Measurements from ENCODE around the gene EMILIN3. TPM values are rescaled to one million over a fixed set of nuclear protein-coding genes. Genes with fewer than 3 reads are reported as not detected.

The EMILIN3 gene
- total RNA-seq, 1 donor from 2014 or later = 0.20 TPM

DNA sequence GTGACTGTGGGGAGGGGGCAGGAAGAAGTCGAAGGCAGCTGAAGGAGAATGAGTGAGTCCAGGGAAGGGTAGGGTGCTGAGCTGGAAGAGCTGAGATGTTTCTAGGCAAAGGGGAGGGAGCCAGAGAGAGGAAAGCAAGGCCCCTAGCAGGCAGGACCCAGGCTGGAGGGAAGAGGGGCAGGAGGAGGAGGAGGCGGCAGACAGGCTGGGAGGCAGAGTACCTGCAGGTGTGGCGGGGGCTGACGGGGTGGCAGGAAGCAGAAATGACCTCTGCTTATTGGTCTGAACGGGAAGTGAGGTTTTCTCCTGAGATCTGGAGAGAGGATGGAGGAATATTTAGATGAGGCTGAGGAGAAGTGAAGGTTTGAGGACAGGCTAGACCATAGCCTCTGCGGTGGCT is 10.7 kb upstream of the EMILIN3 start:
- Mint-ChIP-seq H3K27ac (ENCODE audit: unreplicated experiment) (no peak overlapping the region), H3K4me1 (ENCODE audit: low read depth, unreplicated experiment) (no peaks in the 10 kb centered on the region), H3K36me3 (ENCODE audit: low read depth, unreplicated experiment) (peaks cover 3% of the 10 kb centered on the region), H3K27me3 (ENCODE audit: low read depth, unreplicated experiment) (peaks cover 62% of the 10 kb centered on the region), H3K9me3 (ENCODE audit: unreplicated experiment) (peaks cover 12% of the 10 kb centered on the region), H3K4me3 (ENCODE audit: unreplicated experiment) (no peak overlapping the region)
- Histone ChIP-seq H4K20me1 (ENCODE audit: insufficient read depth, low read length) (no peaks in the 10 kb centered on the region), H3K4me3 (ENCODE audit: insufficient read depth, low read depth, low read length) (no peak overlapping the region), H2AFZ (ENCODE audit: low read depth, low read length) (no peak overlapping the region), H3K27me3 (ENCODE audit: insufficient read depth, low read length) (peaks cover 8% of the 10 kb centered on the region), H3K36me3 (ENCODE audit: insufficient read depth, low read length) (no peaks in the 10 kb centered on the region), H3K9ac (ENCODE audit: low read length) (no peak overlapping the region), H3K79me2 (ENCODE audit: insufficient read depth, low read length) (no peaks in the 10 kb centered on the region), H3K9me3 (ENCODE audit: insufficient read depth, low read depth, low read length) (no peaks in the 10 kb centered on the region), H3K4me2 (ENCODE audit: low read length) (no peak overlapping the region), H3K4me1 (ENCODE audit: insufficient read depth, low read length) (no peaks in the 10 kb centered on the region), H3K27ac (ENCODE audit: low read depth, low read length) (no peak overlapping the region)
- TF ChIP-seq CTCF (IDR thresholded peaks at IDR 0.05; ENCODE audit: insufficient read depth, low read depth, low read length) = no peak
- no peak for TF ChIP-seq EZH2 (IDR thresholded peaks at IDR 0.05; ENCODE audit: insufficient read depth, low read length)
- DNase-seq (ENCODE audit: low read depth) = no peak
- FAIRE-seq = no peak

- no peak overlapping the region for H3K9ac ChIP-seq (ENCODE audit: low read length)
- no peaks in the 10 kb centered on the region for H4K20me1 ChIP-seq (ENCODE audit: insufficient read depth, low read length)
- TF ChIP-seq CTCF (IDR thresholded peaks at IDR 0.05; ENCODE audit: insufficient read depth, low read depth, low read length) = no peak
- Mint-ChIP-seq H3K36me3 (ENCODE audit: low read depth, unreplicated experiment) (peaks cover 3% of the 10 kb centered on the region), H3K4me1 (ENCODE audit: low read depth, unreplicated experiment) (no peaks in the 10 kb centered on the region), H3K9me3 (ENCODE audit: unreplicated experiment) (peaks cover 12% of the 10 kb centered on the region), H3K27me3 (ENCODE audit: low read depth, unreplicated experiment) (peaks cover 61% of the 10 kb centered on the region), H3K27ac (ENCODE audit: unreplicated experiment) (no peak overlapping the region), H3K4me3 (ENCODE audit: unreplicated experiment) (no peak overlapping the region)
- H3K27me3 ChIP-seq (ENCODE audit: insufficient read depth, low read length) = peaks cover 8% of the 10 kb centered on the region
- H3K4me2 ChIP-seq (ENCODE audit: low read length) = no peak overlapping the region
- H3K79me2 ChIP-seq (ENCODE audit: insufficient read depth, low read length) = no peaks in the 10 kb centered on the region
- no peaks in the 10 kb centered on the region for H3K4me1 ChIP-seq (ENCODE audit: insufficient read depth, low read length)
- peaks cover 1% of the 10 kb centered on the region for H3K9me3 ChIP-seq (ENCODE audit: insufficient read depth, low read depth, low read length)
- no peak overlapping the region for H3K27ac ChIP-seq (ENCODE audit: low read depth, low read length)
- no peaks in the 10 kb centered on the region for H3K36me3 ChIP-seq (ENCODE audit: insufficient read depth, low read length)
- H2AFZ ChIP-seq (ENCODE audit: low read depth, low read length) = no peak overlapping the region
- no peak for FAIRE-seq
- no peak for DNase-seq (ENCODE audit: low read depth)
- no peak overlapping the region for H3K4me3 ChIP-seq (ENCODE audit: insufficient read depth, low read depth, low read length)
Measured at GRCh38 chr20:41376349-41376748, 9.7 kb upstream of the EMILIN3 start.

GRCh38 chr20:41375846-41376245 is 9.2 kb upstream of the EMILIN3 start:
- H3K27ac Mint-ChIP-seq (ENCODE audit: unreplicated experiment) = no peak overlapping the region
- no peak for FAIRE-seq
- peaks cover 8% of the 10 kb centered on the region for H3K27me3 ChIP-seq (ENCODE audit: insufficient read depth, low read length)

More at GRCh38 chr20:41375846-41376245, 9.2 kb upstream of the EMILIN3 start:
- no peaks in the 10 kb centered on the region for H3K4me1 ChIP-seq (ENCODE audit: insufficient read depth, low read length)
- H3K36me3 ChIP-seq (ENCODE audit: insufficient read depth, low read length) = no peaks in the 10 kb centered on the region
- no peaks in the 10 kb centered on the region for H3K4me1 Mint-ChIP-seq (ENCODE audit: low read depth, unreplicated experiment)
- no peak for DNase-seq (ENCODE audit: low read depth)
- TF ChIP-seq EZH2 (IDR thresholded peaks at IDR 0.05; ENCODE audit: insufficient read depth, low read length) (no peak), CTCF (IDR thresholded peaks at IDR 0.05; ENCODE audit: insufficient read depth, low read depth, low read length) (no peak)
- H3K79me2 ChIP-seq (ENCODE audit: insufficient read depth, low read length) = no peaks in the 10 kb centered on the region
- H3K9me3 ChIP-seq (ENCODE audit: insufficient read depth, low read depth, low read length) = peaks cover 6% of the 10 kb centered on the region
- no peak overlapping the region for H3K4me2 ChIP-seq (ENCODE audit: low read length)
- no peak overlapping the region for H3K4me3 Mint-ChIP-seq (ENCODE audit: unreplicated experiment)
- peaks cover 57% of the 10 kb centered on the region for H3K27me3 Mint-ChIP-seq (ENCODE audit: low read depth, unreplicated experiment)
- no peaks in the 10 kb centered on the region for H4K20me1 ChIP-seq (ENCODE audit: insufficient read depth, low read length)
- H3K9me3 Mint-ChIP-seq (ENCODE audit: unreplicated experiment) = peaks cover 17% of the 10 kb centered on the region
- H3K36me3 Mint-ChIP-seq (ENCODE audit: low read depth, unreplicated experiment) = peaks cover 3% of the 10 kb centered on the region
- H3K27ac ChIP-seq (ENCODE audit: low read depth, low read length) = no peak overlapping the region
- no peak overlapping the region for H3K4me3 ChIP-seq (ENCODE audit: insufficient read depth, low read depth, low read length)
- no peak overlapping the region for H3K9ac ChIP-seq (ENCODE audit: low read length)
- H2AFZ ChIP-seq (ENCODE audit: low read depth, low read length) = no peak overlapping the region

Measured in astrocyte (in vitro differentiated cells and primary cell).